Bone marrow (tissue), 2 donors: ENCODE data around the gene TGFBRAP1.

Experiments
- DNase-seq, 2 donors: peaks; one replicate each; lab custom pipeline; 2025; lab: John Stamatoyannopoulos, UW

TGFBRAP1 gene

DNA sequence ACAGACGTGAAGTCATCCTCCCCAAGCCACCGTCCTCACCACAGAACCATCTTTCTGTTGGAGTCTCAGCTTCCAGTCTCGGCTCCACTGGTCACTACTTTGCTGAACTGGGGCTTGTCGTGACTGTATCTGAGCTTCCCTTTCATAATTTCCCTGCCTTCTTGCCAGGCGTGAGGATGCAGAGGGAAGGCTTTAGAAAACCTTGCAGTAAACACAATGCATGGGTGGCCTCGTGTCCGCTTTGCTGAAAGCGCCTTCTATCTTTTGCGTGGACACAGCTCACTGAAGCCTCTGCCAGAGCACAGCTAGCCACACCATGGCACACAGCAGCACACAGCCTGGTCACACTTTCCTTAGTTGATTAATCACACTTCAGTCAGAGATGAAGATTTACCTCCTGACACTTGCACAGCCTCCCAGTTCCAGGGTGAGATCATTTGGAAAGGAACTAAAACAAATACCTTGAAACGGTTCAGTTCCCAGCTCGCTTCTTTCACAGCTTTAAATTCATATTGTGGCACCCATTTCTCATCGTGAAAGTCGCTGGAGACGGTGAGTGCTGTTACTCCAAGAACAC lies 90.8 kb downstream of the TGFBRAP1 start:
- no peak for DNase-seq

DNA sequence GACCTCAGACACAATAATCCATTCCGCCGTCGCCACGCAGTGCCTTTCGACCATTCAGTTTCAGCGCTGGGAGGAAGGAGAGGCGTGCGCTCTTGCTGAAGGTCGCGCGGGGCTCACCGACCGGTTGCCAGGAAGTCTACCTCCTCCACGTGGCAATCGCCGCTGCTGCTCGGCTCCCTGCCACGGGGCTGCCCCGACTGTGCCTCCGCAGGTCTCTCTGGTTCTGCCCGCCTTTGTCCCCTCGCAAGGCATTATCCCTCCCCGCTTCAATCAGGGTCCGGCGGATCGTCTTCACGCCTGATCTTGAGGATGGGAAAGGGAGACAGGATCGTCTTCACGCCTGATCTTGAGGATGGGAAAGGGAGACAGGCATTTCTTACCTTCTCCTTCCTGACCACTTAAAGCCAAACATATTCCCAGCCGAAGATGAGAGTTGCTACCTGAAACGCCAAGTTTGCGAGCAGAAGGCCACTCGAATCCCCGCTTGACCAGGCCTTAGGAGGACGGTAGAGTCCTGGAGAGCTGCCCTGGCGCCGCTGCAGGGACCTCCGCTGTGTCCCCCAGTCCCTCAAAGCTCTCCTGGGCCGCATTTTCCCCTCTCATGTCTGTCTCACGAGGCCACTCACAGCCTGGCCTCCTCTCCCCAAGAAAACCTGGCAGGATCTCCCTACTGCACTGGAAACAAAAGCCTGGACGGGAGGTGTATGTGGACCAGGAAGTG lies 92.3 kb downstream of the TGFBRAP1 start:
- no peak for DNase-seq

DNA sequence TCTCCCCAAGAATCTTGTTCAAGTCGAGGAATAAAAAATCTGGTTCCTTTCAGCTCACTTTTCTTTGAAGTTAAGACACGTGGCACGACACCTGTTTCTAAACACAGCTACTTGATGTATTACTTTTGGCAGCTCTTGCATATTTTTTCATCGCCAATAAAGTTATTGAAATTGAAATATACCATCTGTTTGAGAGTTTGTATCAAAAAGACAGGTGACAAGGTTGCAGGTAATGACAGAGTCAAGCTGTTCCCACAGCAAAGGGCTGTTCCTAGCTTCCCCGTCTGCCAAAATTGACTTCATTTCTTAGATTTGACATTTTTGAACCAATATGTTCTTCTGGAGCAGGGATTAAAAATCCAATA lies 93.5 kb downstream of the TGFBRAP1 start:
- no peak for DNase-seq

DNA sequence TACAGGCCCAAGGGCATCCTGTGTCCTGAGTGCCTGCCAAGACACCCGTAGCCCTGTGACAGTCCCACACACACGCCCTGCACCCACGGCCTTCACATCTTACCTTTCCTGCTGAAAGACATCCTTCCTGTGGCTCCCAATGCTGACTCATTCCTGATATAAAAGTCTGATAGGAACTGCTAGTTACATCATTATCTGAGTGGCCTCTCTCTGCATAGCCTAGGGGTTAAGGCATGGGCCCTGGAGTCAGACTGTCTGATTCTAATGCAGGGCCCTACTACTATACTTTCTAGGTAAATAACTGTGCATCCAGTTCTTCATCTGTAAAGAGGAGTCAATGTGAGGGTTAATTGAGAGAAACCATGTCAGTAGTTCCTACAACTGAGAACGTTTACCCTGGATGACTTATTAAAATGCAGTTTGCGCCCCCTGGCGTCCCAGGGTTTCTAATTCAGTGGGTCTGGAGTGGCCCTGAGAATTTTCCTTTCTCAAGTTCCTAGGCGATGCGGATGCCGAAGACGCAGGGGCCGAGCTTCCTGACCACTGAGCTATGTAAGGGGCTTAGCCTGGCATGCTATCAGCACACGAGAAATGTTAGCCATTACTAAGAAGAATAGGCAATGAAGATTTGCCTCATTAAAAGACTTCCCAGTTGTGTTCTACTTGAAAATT lies 94.0 kb downstream of the TGFBRAP1 start:
- DNase-seq = peak; percentile 4 to 58

DNA sequence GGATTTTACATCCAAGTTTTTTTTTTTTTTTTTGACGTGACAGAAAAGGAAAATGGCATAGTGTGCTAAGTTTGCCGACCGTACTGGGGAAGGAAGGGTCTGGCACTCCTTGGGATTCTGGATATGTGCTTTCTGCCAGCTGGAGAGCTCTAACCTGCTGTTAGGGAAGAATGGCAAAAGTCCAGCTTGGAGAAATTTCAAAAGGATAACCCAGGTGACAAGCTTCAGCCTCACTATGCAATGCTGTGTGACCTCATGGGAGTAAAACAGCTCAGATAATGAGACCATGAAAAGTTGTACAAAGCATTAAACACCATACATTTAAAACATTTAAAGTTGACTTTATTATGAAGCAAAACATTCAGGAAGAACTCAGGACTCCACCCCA lies 98.3 kb downstream of the TGFBRAP1 start:
- no peak for DNase-seq

DNA sequence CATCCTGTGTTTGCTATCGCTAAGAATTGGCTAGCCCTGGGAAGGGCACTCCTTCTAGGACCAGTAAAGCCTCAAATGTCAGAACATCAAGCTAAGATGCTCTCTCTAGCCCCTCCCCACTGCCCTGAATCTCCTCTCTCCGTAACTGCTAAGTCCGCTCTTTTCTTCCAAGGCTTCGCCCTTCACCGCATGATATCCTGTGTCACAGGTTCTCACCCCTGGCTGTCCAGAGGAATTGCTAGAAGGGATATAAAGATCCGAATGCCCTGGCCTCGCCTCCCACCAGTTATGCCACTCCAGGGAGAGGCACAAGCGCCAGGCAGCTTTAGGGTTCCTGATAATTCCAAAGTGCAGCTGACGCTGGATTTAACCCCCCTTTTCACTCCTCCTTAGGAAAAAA lies 105.1 kb downstream of the TGFBRAP1 start:
- no peak for DNase-seq

DNA sequence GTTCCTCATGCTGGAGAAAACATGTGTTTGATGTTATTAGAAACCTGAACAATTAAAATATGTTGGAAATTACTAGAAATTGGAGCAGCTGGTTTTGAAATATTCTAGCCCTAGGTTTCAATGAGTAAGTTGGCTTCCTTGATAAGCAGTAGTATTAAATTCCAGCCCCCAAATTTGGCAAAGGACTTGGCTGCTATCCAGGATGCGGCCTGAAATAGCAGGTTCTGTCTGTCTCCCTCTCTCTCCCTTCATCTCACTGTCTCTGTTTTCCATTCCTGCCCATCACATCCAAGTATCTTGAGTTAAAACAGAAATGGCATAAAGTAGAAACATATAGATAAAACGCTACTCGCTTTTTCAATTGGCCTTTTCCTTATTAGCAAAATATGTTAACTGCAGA lies 108.9 kb downstream of the TGFBRAP1 start:
- DNase-seq = no peak

DNA sequence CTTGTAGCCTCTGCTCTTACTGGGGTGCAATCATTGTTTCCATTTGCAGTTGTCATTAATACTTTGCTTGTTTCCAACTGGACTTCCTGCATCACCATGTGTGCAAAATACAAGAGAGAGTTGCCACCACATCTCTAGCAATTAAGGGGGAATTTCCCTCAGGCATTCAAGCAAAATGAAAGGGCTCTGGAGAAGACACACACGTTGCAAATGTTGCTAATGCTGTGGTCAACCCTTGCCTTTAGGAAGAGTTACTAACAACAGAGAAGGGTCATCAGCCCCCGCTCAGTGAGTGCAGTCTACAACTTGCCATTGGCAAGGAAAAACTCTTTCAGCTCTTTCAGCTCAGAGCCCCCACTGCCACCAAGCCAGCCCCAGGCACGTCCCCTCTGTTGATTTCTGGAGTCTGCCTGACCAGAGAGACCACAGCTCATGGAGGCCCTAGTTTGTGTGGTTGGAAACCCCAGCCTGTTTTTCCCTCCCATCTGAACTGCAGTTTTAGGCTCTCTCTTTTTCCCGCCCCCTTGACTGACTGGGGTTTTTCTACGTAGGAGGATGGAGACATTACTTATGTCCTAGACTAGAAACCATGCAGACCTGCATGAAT lies 113.8 kb downstream of the TGFBRAP1 start:
- no peak for DNase-seq
